ENCODE data around the gene STK32C. TPM values are rescaled to one million over a fixed set of nuclear protein-coding genes. Genes with fewer than 3 reads are reported as not detected.

The STK32C gene
- total and polyA plus RNA-seq, 12 donors: 2.7 to 8.9 (median 5.7) TPM

DNA sequence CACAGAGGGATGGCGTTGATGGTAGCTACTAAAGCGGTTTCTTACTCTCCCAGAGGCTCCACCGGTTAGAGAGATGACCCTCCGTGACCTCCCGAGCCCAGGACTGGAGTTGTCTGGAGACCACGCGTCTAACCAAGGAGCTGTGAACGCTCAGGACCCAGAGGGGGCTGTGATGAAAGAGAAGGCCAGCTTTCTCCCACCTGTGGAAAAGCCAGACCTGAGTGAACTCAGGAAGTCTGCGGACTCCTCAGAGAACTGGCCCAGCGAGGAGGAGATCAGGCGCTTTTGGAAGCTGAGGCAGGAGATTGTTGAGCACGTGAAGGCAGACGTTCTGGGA lies 40.1 kb upstream of the STK32C start:
- ATAC-seq (no peak), DNase-seq (no peak)
- no peaks in the 10 kb centered on the region for H3K4me1 ChIP-seq
- TF ChIP-seq, protein P1, sequence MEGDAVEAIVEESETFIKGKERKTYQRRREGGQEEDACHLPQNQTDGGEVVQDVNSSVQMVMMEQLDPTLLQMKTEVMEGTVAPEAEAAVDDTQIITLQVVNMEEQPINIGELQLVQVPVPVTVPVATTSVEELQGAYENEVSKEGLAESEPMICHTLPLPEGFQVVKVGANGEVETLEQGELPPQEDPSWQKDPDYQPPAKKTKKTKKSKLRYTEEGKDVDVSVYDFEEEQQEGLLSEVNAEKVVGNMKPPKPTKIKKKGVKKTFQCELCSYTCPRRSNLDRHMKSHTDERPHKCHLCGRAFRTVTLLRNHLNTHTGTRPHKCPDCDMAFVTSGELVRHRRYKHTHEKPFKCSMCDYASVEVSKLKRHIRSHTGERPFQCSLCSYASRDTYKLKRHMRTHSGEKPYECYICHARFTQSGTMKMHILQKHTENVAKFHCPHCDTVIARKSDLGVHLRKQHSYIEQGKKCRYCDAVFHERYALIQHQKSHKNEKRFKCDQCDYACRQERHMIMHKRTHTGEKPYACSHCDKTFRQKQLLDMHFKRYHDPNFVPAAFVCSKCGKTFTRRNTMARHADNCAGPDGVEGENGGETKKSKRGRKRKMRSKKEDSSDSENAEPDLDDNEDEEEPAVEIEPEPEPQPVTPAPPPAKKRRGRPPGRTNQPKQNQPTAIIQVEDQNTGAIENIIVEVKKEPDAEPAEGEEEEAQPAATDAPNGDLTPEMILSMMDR (IDR thresholded peaks at IDR 0.05): no peak
- WGBS, 2 donors: 82 to 84% methylated on average over 13 of the region's 13 CpGs
- intact Hi-C loops (cut with DNase I): no loop called here
- H3K4me3 ChIP-seq: no peak overlapping the region
- peaks cover 0 to 36% (median 6%) of the 10 kb centered on the region in 9 donors for H3K36me3 ChIP-seq
- H3K9me3 ChIP-seq: no peaks in the 10 kb centered on the region
- no peaks in the 10 kb centered on the region for H3K27me3 ChIP-seq
- no peak overlapping the region for H3K27ac ChIP-seq

DNA sequence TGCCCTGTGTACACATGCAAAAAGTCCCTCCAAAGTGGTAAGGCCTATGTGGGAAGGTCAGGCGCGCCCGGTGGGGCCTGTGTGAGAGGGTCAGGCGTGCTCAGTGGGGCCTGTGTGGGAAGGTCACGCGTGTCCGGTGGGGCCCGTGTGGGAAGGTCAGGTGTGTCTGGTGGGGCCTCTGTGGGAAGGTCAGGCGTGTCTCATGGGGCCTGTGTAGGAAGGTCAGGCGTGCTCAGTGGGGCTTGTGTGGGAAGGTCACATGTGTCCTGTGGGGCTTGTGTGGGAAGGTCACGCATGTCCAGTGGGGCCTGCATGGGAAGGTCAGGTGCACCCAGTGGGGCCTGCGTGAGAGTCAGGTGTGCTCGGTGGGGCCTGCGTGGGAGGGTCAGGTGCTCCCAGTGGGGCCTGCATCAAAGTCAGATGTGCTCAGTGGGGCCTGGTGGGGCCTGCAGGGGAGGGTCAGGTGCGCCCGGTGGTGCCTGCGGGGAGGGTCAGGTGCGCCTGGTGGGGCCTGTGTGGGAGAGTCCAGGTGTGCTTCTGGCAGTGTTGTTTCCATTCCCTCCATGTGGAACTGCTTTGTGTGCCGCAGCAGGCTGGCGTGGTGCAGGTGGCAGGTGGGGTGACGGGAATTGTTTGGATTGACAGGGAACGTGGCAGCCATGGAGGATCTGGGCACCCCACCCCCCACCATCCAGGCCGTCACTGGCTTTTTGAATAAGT lies 39.6 kb upstream of the STK32C start:
- no peak overlapping the region for H3K27ac ChIP-seq
- peaks cover 0 to 41% (median 6%) of the 10 kb centered on the region in 9 donors for H3K36me3 ChIP-seq
- ATAC-seq: peak in 2 of 8 donors; percentile 20 to 45
- no peaks in the 10 kb centered on the region for H3K9me3 ChIP-seq
- no peak for DNase-seq
- H3K4me3 ChIP-seq: no peak overlapping the region
- no peaks in the 10 kb centered on the region for H3K27me3 ChIP-seq
- TF ChIP-seq, protein P1 (IDR thresholded peaks at IDR 0.05): no peak
- no peaks in the 10 kb centered on the region for H3K4me1 ChIP-seq
- intact Hi-C loops (cut with DNase I): no loop called here
- 95 to 97% methylated on average over 23 of the region's 23 CpGs for WGBS, 2 donors

DNA sequence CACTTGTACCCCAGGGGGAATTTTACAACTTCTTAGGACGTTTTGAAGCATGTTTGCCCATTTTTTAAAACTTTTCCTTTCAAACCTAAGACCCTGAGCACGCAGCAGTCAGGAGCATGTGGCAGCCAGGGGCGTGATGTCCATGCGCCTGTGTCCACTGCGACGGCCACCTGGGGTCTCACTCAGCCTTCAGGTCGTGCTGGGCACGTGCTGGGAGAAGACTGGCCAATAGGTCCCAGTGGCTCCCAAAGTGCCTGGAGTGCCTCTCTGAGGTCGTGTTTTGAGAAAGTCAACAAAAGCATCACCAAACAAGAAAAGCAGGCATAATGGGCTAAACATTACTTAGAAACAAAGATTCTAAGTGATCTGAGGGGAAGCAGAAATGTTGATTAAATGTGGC lies 39.1 kb upstream of the STK32C start:
- H3K27me3 ChIP-seq: no peaks in the 10 kb centered on the region
- no peaks in the 10 kb centered on the region for H3K4me1 ChIP-seq
- intact Hi-C loops (cut with DNase I): no loop called here
- H3K27ac ChIP-seq: no peak overlapping the region
- peaks cover 0 to 45% (median 6%) of the 10 kb centered on the region in 9 donors for H3K36me3 ChIP-seq
- H3K4me3 ChIP-seq: no peak overlapping the region
- WGBS, 2 donors: 91 to 92% methylated on average over 9 of the region's 9 CpGs
- ATAC-seq (no peak), DNase-seq (no peak)
- TF ChIP-seq, protein P1 (IDR thresholded peaks at IDR 0.05): no peak
- H3K9me3 ChIP-seq: no peaks in the 10 kb centered on the region

DNA sequence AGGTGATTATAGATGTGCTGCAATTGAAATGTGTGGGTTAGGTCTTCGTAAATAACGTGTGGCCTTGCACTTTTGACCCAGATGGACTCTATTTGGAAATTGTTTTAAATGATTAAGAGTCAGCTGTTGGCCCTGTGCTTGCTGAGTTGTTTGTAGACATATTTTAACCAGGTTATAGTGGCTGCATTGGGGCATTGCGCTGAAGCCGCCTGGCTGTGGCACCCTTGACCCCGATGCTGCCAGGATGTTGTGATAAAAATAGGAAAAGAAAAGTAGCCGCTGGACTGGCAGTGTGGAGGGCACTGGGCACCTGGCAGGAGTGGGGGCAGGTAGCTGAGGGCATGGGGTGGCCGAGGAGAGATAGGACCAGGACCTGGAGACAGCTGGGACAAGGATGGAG lies 37.6 kb upstream of the STK32C start:
- DNase-seq: no peak
- 90 to 93% methylated on average over 7 of the region's 7 CpGs for WGBS, 2 donors
- intact Hi-C loops (cut with DNase I): no loop called here

More for the DNA sequence above, 37.6 kb upstream of the STK32C start:
- peaks cover 0 to 45% (median 6%) of the 10 kb centered on the region in 9 donors for H3K36me3 ChIP-seq
- H3K27me3 ChIP-seq: no peaks in the 10 kb centered on the region
- no peaks in the 10 kb centered on the region for H3K4me1 ChIP-seq
- TF ChIP-seq, protein P1 (IDR thresholded peaks at IDR 0.05): no peak
- H3K4me3 ChIP-seq: no peak overlapping the region
- no peak for ATAC-seq
- H3K27ac ChIP-seq: no peak overlapping the region
- no peaks in the 10 kb centered on the region for H3K9me3 ChIP-seq

Data from heart right ventricle (tissue), 16 donors.